PC-3 (cell line): ENCODE measurements around the gene RIC1.

Source experiments
- CTCF ChIP-seq: fragments of 300-600 bp; sonication (generic); conservative IDR thresholded peaks from 2 replicates; pipeline ENCODE4 v1.5.1; 2017; ENCODE audit warnings: antibody characterized with exemption, low read depth, mild to moderate bottlenecking, low read length
- EZH2 ChIP-seq: fragments of 300-600 bp; sonication (generic); IDR thresholded peaks from one replicate; pipeline ENCODE4 v1.6.1; 2017; ENCODE audit warnings: antibody characterized with exemption, mild to moderate bottlenecking, low read length; ENCODE audit not compliant: unreplicated experiment
- EZH2phosphoT487 ChIP-seq: fragments of 300-600 bp; sonication (generic); IDR thresholded peaks from 2 replicates; pipeline ENCODE4 v1.6.1; 2018; ENCODE audit warnings: mild to moderate bottlenecking, antibody characterized with exemption, low read length, borderline replicate concordance

GRCh38 chr9:5787759-5788302 is 158.9 kb downstream of the RIC1 start:
- TF ChIP-seq CTCF (no peak), EZH2phosphoT487 (no peak), EZH2 (no peak)
